ENCODE measurements around the gene BMPR1B. TPM values are rescaled to one million over a fixed set of nuclear protein-coding genes. Genes with fewer than 3 reads are reported as not detected.

The BMPR1B gene
- total and polyA plus RNA-seq, 9 of the 15 experiments (the other 6 are each of a cell fraction or from before 2014, with no cell fraction given), result 0.01 TPM; not detected in 8

- TF ChIP-seq AFF1 (IDR thresholded peaks at IDR 0.05; ENCODE audit: low read depth in 1 of 2, partially characterized antibody in 2 of 2), result no peak
- TF ChIP-seq SAFB2 (IDR thresholded peaks at IDR 0.05; ENCODE audit: borderline replicate concordance, low read depth, low read length, severe bottlenecking), result no peak
- no peak for TF ChIP-seq SOX6 (IDR thresholded peaks at IDR 0.05)
Measured at GRCh38 chr4:95193391-95194224, 435.9 kb downstream of the BMPR1B start (continued).

- Histone ChIP-seq H3K27me3 (ENCODE audit: control insufficient read depth in 2 of 2, insufficient read depth in 2 of 2, low read length in 2 of 2) (peaks cover 2 to 17% of the 10 kb centered on the region in 2 experiments; a peak in 3 of 5 replicates), H3K27ac (ENCODE audit: extremely low read depth, low read depth, low read length) (no peak overlapping the region), H3K9me1 (ENCODE audit: control insufficient read depth, insufficient read depth, low read length) (no peaks in the 10 kb centered on the region), H3K9me3 (replicated peaks; ENCODE audit: control insufficient read depth, insufficient read depth, low read depth, low read length) (no peaks in the 10 kb centered on the region), H3K36me3 (ENCODE audit: control insufficient read depth, insufficient read depth, low read length) (no peaks in the 10 kb centered on the region), H3K4me2 (ENCODE audit: insufficient read depth, low read length) (no peak overlapping the region), H3K79me2 (ENCODE audit: control insufficient read depth, insufficient read depth, low read length) (no peaks in the 10 kb centered on the region), H3K9ac (ENCODE audit: insufficient read depth in 1 of 2, low read depth in 2 of 2, low read length in 2 of 2) (no peak overlapping the region), H2AFZ (ENCODE audit: low read depth, low read length) (no peak overlapping the region), H3K4me1 (replicated peaks in 1 of 2; ENCODE audit: control insufficient read depth in 2 of 2, insufficient read depth in 2 of 2, low read length in 2 of 2) (peaks cover 0 to 9% of the 10 kb centered on the region in 2 experiments; a peak in 2 of 5 replicates), H4K20me1 (replicated peaks; ENCODE audit: control insufficient read depth, insufficient read depth, low read length) (no peaks in the 10 kb centered on the region), H3K4me3 (no peak overlapping the region)
- ATAC-seq, result no peak
- FAIRE-seq, result no peak
- intact Hi-C loops (cut with micrococcal nuclease), result no loop called here
- BruUV-seq (replicated peaks), result no TSS peak
- in situ Hi-C loops (cut with MboI), result no loop called here
- no peak for DNase-seq (ENCODE audit: extremely low read depth in 1 of 4, low spot score in 3 of 4)
- POLR2A ChIA-PET, result no interaction called here
- 29% methylated on average over 6 of the region's 6 CpGs for WGBS (ENCODE audit: insufficient coverage, low coverage, missing lambda C conversion rate)
- no peak for TF ChIP-seq PKNOX1 (IDR thresholded peaks at IDR 0.05)
- CTCF ChIA-PET (ENCODE audit: low intra/inter-chr PET ratio), result no interaction called here
Measured at GRCh38 chr4:95197353-95197752, 439.6 kb downstream of the BMPR1B start.
